RWPE1 (cell line): ENCODE data around the gene ZNF653.

Experiments
- CTCF ChIA-PET: fragments of 350-600 bp; sonication (Branson Sonifier 250); formaldehyde crosslinking; extraction: SDS; loops from one replicate; lab custom pipeline; 2021; lab: Yijun Ruan, JAX
- POLR2A ChIA-PET: fragments of 400-600 bp; formaldehyde crosslinking; extraction: SDS; loops from one replicate; lab custom pipeline; 2020; ENCODE audit warnings: antibody characterized with exemption; ENCODE audit not compliant: low non-redundant PET; lab: Yijun Ruan, JAX
- DNase-seq: peaks from one replicate; pipeline ENCODE4 v3.0.0; 2012; ENCODE audit warnings: low spot score
- H3K27ac ChIP-seq: fragments of 450-650 bp; 2 replicates; pipeline ENCODE4 v1.5.1; 2017
- TF ChIP-seq, protein P1 (sequence below): fragments of 450-650 bp; conservative IDR thresholded peaks from 2 replicates; pipeline ENCODE4 v1.5.1; 2017; ENCODE audit warnings: low read depth, mild to moderate bottlenecking

Gene ZNF653

GRCh38 chr19:11447347-11448262 is 58.0 kb downstream of the ZNF653 start:
- TF ChIP-seq, protein P1, sequence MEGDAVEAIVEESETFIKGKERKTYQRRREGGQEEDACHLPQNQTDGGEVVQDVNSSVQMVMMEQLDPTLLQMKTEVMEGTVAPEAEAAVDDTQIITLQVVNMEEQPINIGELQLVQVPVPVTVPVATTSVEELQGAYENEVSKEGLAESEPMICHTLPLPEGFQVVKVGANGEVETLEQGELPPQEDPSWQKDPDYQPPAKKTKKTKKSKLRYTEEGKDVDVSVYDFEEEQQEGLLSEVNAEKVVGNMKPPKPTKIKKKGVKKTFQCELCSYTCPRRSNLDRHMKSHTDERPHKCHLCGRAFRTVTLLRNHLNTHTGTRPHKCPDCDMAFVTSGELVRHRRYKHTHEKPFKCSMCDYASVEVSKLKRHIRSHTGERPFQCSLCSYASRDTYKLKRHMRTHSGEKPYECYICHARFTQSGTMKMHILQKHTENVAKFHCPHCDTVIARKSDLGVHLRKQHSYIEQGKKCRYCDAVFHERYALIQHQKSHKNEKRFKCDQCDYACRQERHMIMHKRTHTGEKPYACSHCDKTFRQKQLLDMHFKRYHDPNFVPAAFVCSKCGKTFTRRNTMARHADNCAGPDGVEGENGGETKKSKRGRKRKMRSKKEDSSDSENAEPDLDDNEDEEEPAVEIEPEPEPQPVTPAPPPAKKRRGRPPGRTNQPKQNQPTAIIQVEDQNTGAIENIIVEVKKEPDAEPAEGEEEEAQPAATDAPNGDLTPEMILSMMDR = no peak
- peak overlapping the region; percentile 31 for H3K27ac ChIP-seq
- DNase-seq = no peak
- ChIA-PET POLR2A (no interaction called here), CTCF (interaction anchor here (0.6 to 1.0 kb wide), 2 partner anchors 14 to 67 kb away, joined by 3 to 4 read pairs; no protein-coding TSS in a partner anchor)

GRCh38 chr19:11446652-11447301 is 58.9 kb downstream of the ZNF653 start:
- CTCF ChIA-PET = interaction anchor here (1.0 kb wide), 1 partner anchor 66 kb away, joined by 4 read pairs; no protein-coding TSS in a partner anchor
- peak overlapping the region; percentile 95 for H3K27ac ChIP-seq
- DNase-seq = no peak
- POLR2A ChIA-PET = no interaction called here
- TF ChIP-seq, protein P1 = peak; percentile 62

DNA sequence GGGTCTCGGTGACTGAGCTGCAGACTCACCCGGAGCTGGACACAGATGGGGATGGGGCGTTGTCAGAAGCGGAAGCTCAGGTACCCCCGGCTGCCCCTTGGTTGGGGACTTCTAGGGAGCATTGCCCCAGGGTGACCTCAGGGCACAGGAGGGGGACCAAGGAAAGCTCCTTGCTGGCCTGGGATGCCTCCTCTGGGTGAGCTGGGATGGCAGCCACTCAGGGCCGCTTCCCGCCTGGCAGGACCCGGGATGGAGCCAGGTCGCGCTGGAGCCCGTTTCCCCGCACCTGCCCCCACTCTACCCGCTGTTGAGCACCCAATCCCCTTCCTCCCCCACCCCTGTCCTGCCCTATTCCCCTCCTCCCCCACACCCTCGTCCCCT is 59.4 kb downstream of the ZNF653 start:
- ChIA-PET CTCF (no interaction called here), POLR2A (no interaction called here)
- no peak for DNase-seq
- TF ChIP-seq, protein P1 = no peak
- peak overlapping the region; percentile 95 for H3K27ac ChIP-seq

GRCh38 chr19:11445141-11445540 is 60.5 kb downstream of the ZNF653 start:
- peak overlapping the region; percentile 95 for H3K27ac ChIP-seq
- CTCF ChIA-PET = interaction anchor here (1.5 kb wide), 1 partner anchor 151 kb away, joined by 3 read pairs; no protein-coding TSS in a partner anchor
- POLR2A ChIA-PET = no interaction called here
- DNase-seq = no peak
- TF ChIP-seq, protein P1 = no peak

DNA sequence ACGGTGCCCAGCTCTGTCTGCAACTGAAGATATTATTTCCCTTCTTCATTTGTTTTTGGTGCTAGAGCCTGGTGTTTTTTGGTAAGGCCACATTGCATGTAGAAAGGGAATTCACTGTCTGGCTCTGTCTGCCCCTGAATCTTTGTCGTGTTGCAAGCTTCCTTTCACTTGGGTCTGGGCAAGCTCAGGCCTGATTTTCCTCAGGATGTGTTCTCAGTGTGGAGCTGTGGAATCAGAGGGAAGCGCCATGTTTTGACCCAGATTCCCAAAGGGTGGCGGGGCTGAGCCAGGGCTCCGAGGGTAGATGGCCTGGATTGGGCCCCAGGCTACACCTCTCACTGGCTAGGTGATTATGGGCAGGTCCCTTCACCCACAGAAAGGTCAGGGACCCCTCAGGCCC is 61.6 kb downstream of the ZNF653 start:
- peak; percentile 54 for DNase-seq
- TF ChIP-seq, protein P1 = no peak
- CTCF ChIA-PET = interaction anchor here (0.7 to 1.2 kb wide), 2 partner anchors 39 to 61 kb away, joined by 3 to 4 read pairs; no protein-coding TSS in a partner anchor
- POLR2A ChIA-PET = no interaction called here
- H3K27ac ChIP-seq = peak overlapping the region; percentile 95

GRCh38 chr19:11437955-11438354 is 67.7 kb downstream of the ZNF653 start:
- TF ChIP-seq, protein P1 = no peak
- no peak for DNase-seq
- POLR2A ChIA-PET = interaction anchor here (0.7 kb wide), 1 partner anchor 31 kb away, joined by 8 read pairs; no protein-coding TSS in a partner anchor
- H3K27ac ChIP-seq = peak overlapping the region; percentile 84
- CTCF ChIA-PET = no interaction called here
